PC-3 (cell line): ENCODE data around the gene NRL.

Experiments used
- CTCF ChIP-seq: fragments of 300-600 bp; sonication (generic); conservative IDR thresholded peaks from 2 replicates; pipeline ENCODE4 v1.5.1; 2017; ENCODE audit warnings: antibody characterized with exemption, low read depth, mild to moderate bottlenecking, low read length
- EZH2 ChIP-seq: fragments of 300-600 bp; sonication (generic); IDR thresholded peaks from one replicate; pipeline ENCODE4 v1.6.1; 2017; ENCODE audit warnings: antibody characterized with exemption, mild to moderate bottlenecking, low read length; ENCODE audit not compliant: unreplicated experiment

GRCh38 chr14:24137529-24138395 lies 23.0 kb upstream of the NRL start:
- TF ChIP-seq CTCF (no peak), EZH2 (no peak)
